ENCODE results near the gene TRIM69.
A peak's percentile ranks its signal among the peaks of the same experiment; 100 is the strongest.
"Not testable (repeated sequence)": the region's sequence is repeated elsewhere in the genome, so short reads cannot be mapped to it uniquely, and the experiment has no call there.

Gene TRIM69

GRCh38 chr15:44715797-44716334, 20.5 kb upstream of the TRIM69 start:
- TF ChIP-seq, protein P1, sequence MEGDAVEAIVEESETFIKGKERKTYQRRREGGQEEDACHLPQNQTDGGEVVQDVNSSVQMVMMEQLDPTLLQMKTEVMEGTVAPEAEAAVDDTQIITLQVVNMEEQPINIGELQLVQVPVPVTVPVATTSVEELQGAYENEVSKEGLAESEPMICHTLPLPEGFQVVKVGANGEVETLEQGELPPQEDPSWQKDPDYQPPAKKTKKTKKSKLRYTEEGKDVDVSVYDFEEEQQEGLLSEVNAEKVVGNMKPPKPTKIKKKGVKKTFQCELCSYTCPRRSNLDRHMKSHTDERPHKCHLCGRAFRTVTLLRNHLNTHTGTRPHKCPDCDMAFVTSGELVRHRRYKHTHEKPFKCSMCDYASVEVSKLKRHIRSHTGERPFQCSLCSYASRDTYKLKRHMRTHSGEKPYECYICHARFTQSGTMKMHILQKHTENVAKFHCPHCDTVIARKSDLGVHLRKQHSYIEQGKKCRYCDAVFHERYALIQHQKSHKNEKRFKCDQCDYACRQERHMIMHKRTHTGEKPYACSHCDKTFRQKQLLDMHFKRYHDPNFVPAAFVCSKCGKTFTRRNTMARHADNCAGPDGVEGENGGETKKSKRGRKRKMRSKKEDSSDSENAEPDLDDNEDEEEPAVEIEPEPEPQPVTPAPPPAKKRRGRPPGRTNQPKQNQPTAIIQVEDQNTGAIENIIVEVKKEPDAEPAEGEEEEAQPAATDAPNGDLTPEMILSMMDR (conservative IDR thresholded peaks at IDR 0.05; ENCODE audit: low read depth) = no peak
- ChIA-PET POLR2A (ENCODE audit: low non-redundant PET) (interaction anchor here (0.6 kb wide), 1 partner anchor 32 kb away, joined by 3 read pairs; no protein-coding TSS in a partner anchor), CTCF (interaction anchor here (1.1 kb wide), 1 partner anchor 51 kb away, joined by 3 read pairs; no protein-coding TSS in a partner anchor)

GRCh38 chr15:44716983-44717602, 19.2 kb upstream of the TRIM69 start:
- no peak overlapping the region for H3K27ac ChIP-seq
- TF ChIP-seq, protein P1 (conservative IDR thresholded peaks at IDR 0.05; ENCODE audit: low read depth) = no peak
- CTCF ChIA-PET = no interaction called here
- POLR2A ChIA-PET (ENCODE audit: low non-redundant PET) = interaction anchor here (0.6 kb wide), 1 partner anchor 125 kb away, joined by 3 read pairs; no protein-coding TSS in a partner anchor
- DNase-seq (ENCODE audit: low spot score) = no peak

More at GRCh38 chr15:44715797-44716334, 20.5 kb upstream of the TRIM69 start:
- H3K27ac ChIP-seq = no peak overlapping the region
- no peak for DNase-seq (ENCODE audit: low spot score)

- ChIA-PET CTCF (no interaction called here), POLR2A (ENCODE audit: low non-redundant PET) (no interaction called here)
- TF ChIP-seq, protein P1 (conservative IDR thresholded peaks at IDR 0.05; ENCODE audit: low read depth) = no peak
- no peak for DNase-seq (ENCODE audit: low spot score)
- no peak overlapping the region for H3K27ac ChIP-seq
Observed at GRCh38 chr15:44718180-44718926, 18.0 kb upstream of the TRIM69 start.

GRCh38 chr15:44718927-44719292, 17.4 kb upstream of the TRIM69 start:
- no peak overlapping the region for H3K27ac ChIP-seq
- ChIA-PET POLR2A (ENCODE audit: low non-redundant PET) (no interaction called here), CTCF (no interaction called here)
- DNase-seq (ENCODE audit: low spot score) = no peak
- TF ChIP-seq, protein P1 (conservative IDR thresholded peaks at IDR 0.05; ENCODE audit: low read depth) = no peak

- TF ChIP-seq, protein P1 (conservative IDR thresholded peaks at IDR 0.05; ENCODE audit: low read depth) = no peak
- no peak for DNase-seq (ENCODE audit: low spot score)
- CTCF ChIA-PET = interaction anchor here (0.6 kb wide), 1 partner anchor 199 kb away, joined by 3 read pairs; no protein-coding TSS in a partner anchor
- POLR2A ChIA-PET (ENCODE audit: low non-redundant PET) = no interaction called here
- H3K27ac ChIP-seq = peak overlapping the region; percentile 36
Observed at GRCh38 chr15:44719293-44719999, 16.9 kb upstream of the TRIM69 start.

DNA sequence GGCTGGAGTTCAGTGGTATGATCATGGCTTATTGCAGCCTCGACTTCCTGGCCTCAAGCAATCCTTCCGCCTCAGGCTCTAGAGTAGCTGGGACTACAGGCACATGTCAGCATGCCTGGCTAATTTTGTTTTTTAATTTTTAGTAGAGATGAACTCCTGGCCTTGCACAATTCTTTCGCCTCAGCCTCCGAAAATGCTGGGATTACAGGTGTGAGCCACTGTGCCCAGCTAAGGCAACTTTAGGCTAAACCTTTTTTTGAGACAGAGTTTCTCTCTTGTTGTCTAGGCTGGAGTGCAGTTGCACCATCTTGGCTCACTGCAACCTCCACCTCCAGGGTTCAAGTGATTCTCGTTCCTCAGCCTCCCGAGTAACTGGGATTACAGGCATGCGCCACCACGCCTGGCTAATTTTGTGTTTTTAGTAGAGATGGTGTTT, 16.3 kb upstream of the TRIM69 start:
- CTCF ChIA-PET; POLR2A ChIA-PET (ENCODE audit: low non-redundant PET): not testable (repeated sequence)
- H3K27ac ChIP-seq = peak overlapping the region; percentile 36

More for the DNA sequence above, 16.3 kb upstream of the TRIM69 start:
- DNase-seq (ENCODE audit: low spot score) = not testable (repeated sequence)

Data from RWPE1 (cell line).